HG02870 (cell line): Measurements from ENCODE around the gene IQGAP1.
A peak's percentile ranks its signal among the peaks of the same experiment; 100 is the strongest.
"Not testable (repeated sequence)": the region's sequence is repeated elsewhere in the genome, so short reads cannot be mapped to it uniquely, and the experiment has no call there.

Source experiments
- ATAC-seq: cut with Tn5 transposase; IDR thresholded peaks from one replicate; pipeline ENCODE4 v1.9.1; 2021; ENCODE audit warnings: mild to moderate bottlenecking, moderate library complexity; ENCODE audit not compliant: unreplicated experiment

The IQGAP1 gene

GRCh38 chr15:90524018-90524803, 136.2 kb downstream of the IQGAP1 start:
- not testable (repeated sequence) for ATAC-seq

GRCh38 chr15:90529011-90529370, 140.9 kb downstream of the IQGAP1 start:
- no peak for ATAC-seq

GRCh38 chr15:90529371-90530249, 141.6 kb downstream of the IQGAP1 start, which contains the start of gene CRTC3:
CRTC3 (plus strand) TSS chr15:90529923; CDS start chr15:90530072, 149 bp downstream.
- peak; percentile 69 for ATAC-seq

- peak; percentile 30 for ATAC-seq
Observed at GRCh38 chr15:90530250-90531051, 142.4 kb downstream of the IQGAP1 start.

GRCh38 chr15:90531147-90531546, 143.1 kb downstream of the IQGAP1 start:
- no peak for ATAC-seq

GRCh38 chr15:90535254-90535653, 147.2 kb downstream of the IQGAP1 start:
- no peak for ATAC-seq

- ATAC-seq: no peak
Observed at GRCh38 chr15:90539789-90540188, 151.7 kb downstream of the IQGAP1 start.

GRCh38 chr15:90540768-90541167, 152.7 kb downstream of the IQGAP1 start:
- ATAC-seq: no peak

GRCh38 chr15:90545095-90545494, 157.1 kb downstream of the IQGAP1 start:
- ATAC-seq: no peak

GRCh38 chr15:90547540-90547939, 159.5 kb downstream of the IQGAP1 start:
- ATAC-seq: no peak

GRCh38 chr15:90550919-90551318, 162.9 kb downstream of the IQGAP1 start:
- peak; percentile 71 for ATAC-seq
